KOPT-K1 (cell line): ENCODE results near the gene PLD4.
"Not testable (repeated sequence)": the region's sequence is repeated elsewhere in the genome, so short reads cannot be mapped to it uniquely, and the experiment has no call there.

ENCODE experiments used
- H3K27ac ChIP-seq: fragments of 200-600 bp; sonication (generic); 2 replicates; pipeline ENCODE4 v1.5.1; 2016; ENCODE audit warnings: antibody characterized with exemption, mild to moderate bottlenecking, low read depth, low read length; ENCODE audit not compliant: poor library complexity, severe bottlenecking
- H3K36me3 ChIP-seq: fragments of 200-600 bp; sonication (generic); 2 replicates; pipeline ENCODE4 v1.5.1; 2017; ENCODE audit warnings: antibody characterized with exemption, mild to moderate bottlenecking, low read length, moderate library complexity; ENCODE audit not compliant: insufficient read depth
- H3K9me3 ChIP-seq: fragments of 200-600 bp; sonication (generic); 2 replicates; pipeline ENCODE4 v1.5.1; 2017; ENCODE audit warnings: antibody characterized with exemption, low read length, mild to moderate bottlenecking; ENCODE audit not compliant: insufficient read depth, poor library complexity, severe bottlenecking

Gene PLD4

GRCh38 chr14:104882991-104883660, 41.6 kb upstream of the PLD4 start:
- Histone ChIP-seq H3K27ac (no peak overlapping the region), H3K36me3 (no peaks in the 10 kb centered on the region), H3K9me3 (no peaks in the 10 kb centered on the region)

- no peaks in the 10 kb centered on the region for H3K9me3 ChIP-seq
- no peaks in the 10 kb centered on the region for H3K36me3 ChIP-seq
- H3K27ac ChIP-seq = no peak overlapping the region
These were observed 40.9 kb upstream of the PLD4 start for GRCh38 chr14:104883681-104884361.

GRCh38 chr14:104884381-104884780, 40.3 kb upstream of the PLD4 start:
- not testable (repeated sequence) for H3K9me3 ChIP-seq, H3K27ac ChIP-seq, H3K36me3 ChIP-seq

- Histone ChIP-seq H3K36me3 (no peaks in the 10 kb centered on the region), H3K27ac (no peak overlapping the region), H3K9me3 (no peaks in the 10 kb centered on the region)
These were observed 39.4 kb upstream of the PLD4 start for GRCh38 chr14:104885031-104885972.

- H3K36me3 ChIP-seq = no peaks in the 10 kb centered on the region
- H3K27ac ChIP-seq = no peak overlapping the region
- no peaks in the 10 kb centered on the region for H3K9me3 ChIP-seq
These were observed 38.5 kb upstream of the PLD4 start for GRCh38 chr14:104885973-104886689.

- Histone ChIP-seq H3K36me3 (no peaks in the 10 kb centered on the region), H3K27ac (no peak overlapping the region), H3K9me3 (no peaks in the 10 kb centered on the region)
These were observed 37.7 kb upstream of the PLD4 start for GRCh38 chr14:104886690-104887622.

- Histone ChIP-seq H3K27ac (no peak overlapping the region), H3K36me3 (no peaks in the 10 kb centered on the region), H3K9me3 (no peaks in the 10 kb centered on the region)
These were observed 36.8 kb upstream of the PLD4 start for GRCh38 chr14:104887623-104888488.

GRCh38 chr14:104888489-104889374, 35.9 kb upstream of the PLD4 start:
- no peaks in the 10 kb centered on the region for H3K9me3 ChIP-seq
- H3K36me3 ChIP-seq = no peaks in the 10 kb centered on the region
- no peak overlapping the region for H3K27ac ChIP-seq

GRCh38 chr14:104889375-104889757, 35.3 kb upstream of the PLD4 start:
- Histone ChIP-seq H3K27ac (no peak overlapping the region), H3K36me3 (no peaks in the 10 kb centered on the region), H3K9me3 (no peaks in the 10 kb centered on the region)

GRCh38 chr14:104890292-104890691, 34.4 kb upstream of the PLD4 start:
- not testable (repeated sequence) for H3K36me3 ChIP-seq, H3K27ac ChIP-seq, H3K9me3 ChIP-seq

- H3K36me3 ChIP-seq = no peaks in the 10 kb centered on the region
- H3K27ac ChIP-seq = no peak overlapping the region
- no peaks in the 10 kb centered on the region for H3K9me3 ChIP-seq
These were observed 33.5 kb upstream of the PLD4 start for GRCh38 chr14:104891121-104891551.

- Histone ChIP-seq H3K27ac (no peak overlapping the region), H3K9me3 (no peaks in the 10 kb centered on the region), H3K36me3 (no peaks in the 10 kb centered on the region)
These were observed 32.8 kb upstream of the PLD4 start for GRCh38 chr14:104891664-104892530.
